A673 (cell line): ENCODE data around the gene LAS1L. TPM values are rescaled to one million over a fixed set of nuclear protein-coding genes. Genes with fewer than 3 reads are reported as not detected.

Experiments
- BruUV-seq: library from RNA; stranded (reverse); fragments of 400-500 nt; replicated peaks from 2 replicates; lab custom pipeline; 2021; lab: Mats Ljungman, UMichigan
- CTCF ChIA-PET: fragments of 300-600 bp; sonication (Branson Sonifier 250); formaldehyde crosslinking; loops from one replicate; lab custom pipeline; 2022; ENCODE audit warnings: antibody characterized with exemption; lab: Charles Lee
- POLR2A ChIA-PET: fragments of 300-600 bp; sonication (Branson Sonifier 250); formaldehyde crosslinking; loops from one replicate; lab custom pipeline; 2022; ENCODE audit warnings: antibody characterized with exemption; ENCODE audit not compliant: low non-redundant PET; lab: Charles Lee
- DNase-seq: peaks from one replicate; pipeline ENCODE4 v3.0.0-alpha.2; 2015; ENCODE audit warnings: low spot score
- H3K27ac ChIP-seq: fragments of 200-600 bp; sonication (generic); 2 replicates; pipeline ENCODE4 v1.5.1; 2016; ENCODE audit warnings: mixed run types, low read depth, mild to moderate bottlenecking, mixed read lengths, antibody characterized with exemption, low read length; ENCODE audit not compliant: poor library complexity, severe bottlenecking
- H3K27me3 ChIP-seq: fragments of 200-600 bp; sonication (generic); replicated peaks from 2 replicates; pipeline ENCODE4 v1.6.1; 2017; ENCODE audit warnings: mixed run types, low read depth, mild to moderate bottlenecking, mixed read lengths, antibody characterized with exemption, low read length; ENCODE audit not compliant: insufficient read depth, poor library complexity
- H3K36me3 ChIP-seq: fragments of 200-600 bp; sonication (generic); 2 replicates; pipeline ENCODE4 v1.6.1; 2016; ENCODE audit warnings: mixed run types, mild to moderate bottlenecking, mixed read lengths, antibody characterized with exemption, low read length; ENCODE audit not compliant: insufficient read depth, poor library complexity, severe bottlenecking
- H3K4me1 ChIP-seq: fragments of 200-600 bp; sonication (generic); 2 replicates; pipeline ENCODE4 v1.6.1; 2017; ENCODE audit warnings: mixed run types, mild to moderate bottlenecking, mixed read lengths, antibody characterized with exemption, low read length; ENCODE audit not compliant: insufficient read depth, poor library complexity, severe bottlenecking
- H3K4me3 ChIP-seq: fragments of 200-600 bp; sonication (generic); 2 replicates; pipeline ENCODE4 v1.5.1; 2016; ENCODE audit warnings: low read depth, mixed run types, mild to moderate bottlenecking, mixed read lengths, low read length; ENCODE audit not compliant: poor library complexity, severe bottlenecking
- H3K9me3 ChIP-seq: fragments of 200-600 bp; sonication (generic); 2 replicates; pipeline ENCODE4 v1.6.1; 2016; ENCODE audit warnings: mixed run types, low read depth, mild to moderate bottlenecking, mixed read lengths, antibody characterized with exemption, low read length; ENCODE audit not compliant: poor library complexity, severe bottlenecking
- EZH2 ChIP-seq: fragments of 200-600 bp; sonication (generic); IDR thresholded peaks from 2 replicates; pipeline ENCODE4 v1.6.1; 2017; ENCODE audit warnings: borderline replicate concordance, low read depth, mild to moderate bottlenecking, mixed read lengths, antibody characterized with exemption, low read length; ENCODE audit not compliant: poor library complexity, severe bottlenecking
- intact Hi-C: fragments of 100-400 bp; cut with micrococcal nuclease; formaldehyde crosslinking; loops from one replicate; pipeline ENCODE4 v1.10.0; 2022; ENCODE audit not compliant: unreplicated experiment
- total RNA-seq: library from RNA; stranded (reverse); gene quantifications from 2 replicates; pipeline ENCODE4 v1.2.3, GENCODE V29; 2021
- TF ChIP-seq, protein P1 (sequence below): fragments of 300-800, 200-600 bp; sonication (generic); conservative IDR thresholded peaks from 2 replicates; pipeline ENCODE4 v1.5.1; 2017; ENCODE audit warnings: low read depth, mild to moderate bottlenecking, antibody characterized with exemption, low read length, moderate library complexity, mixed read lengths

LAS1L gene
- total RNA-seq, 1 experiment from 2014 or later: 66.9 TPM

GRCh38 chrX:65508851-65509250 is 25.7 kb downstream of the LAS1L start:
- CTCF ChIA-PET: no interaction called here
- H3K36me3 ChIP-seq: peaks cover 2% of the 10 kb centered on the region
- no TSS peak for BruUV-seq
- no peak overlapping the region for H3K4me3 ChIP-seq
- no peak for DNase-seq
- no peaks in the 10 kb centered on the region for H3K4me1 ChIP-seq
- H3K9me3 ChIP-seq: no peaks in the 10 kb centered on the region
- POLR2A ChIA-PET: no interaction called here
- no peak overlapping the region for H3K27ac ChIP-seq
- intact Hi-C loops: no loop called here
- no peaks in the 10 kb centered on the region for H3K27me3 ChIP-seq
- no peak for TF ChIP-seq EZH2
- TF ChIP-seq, protein P1, sequence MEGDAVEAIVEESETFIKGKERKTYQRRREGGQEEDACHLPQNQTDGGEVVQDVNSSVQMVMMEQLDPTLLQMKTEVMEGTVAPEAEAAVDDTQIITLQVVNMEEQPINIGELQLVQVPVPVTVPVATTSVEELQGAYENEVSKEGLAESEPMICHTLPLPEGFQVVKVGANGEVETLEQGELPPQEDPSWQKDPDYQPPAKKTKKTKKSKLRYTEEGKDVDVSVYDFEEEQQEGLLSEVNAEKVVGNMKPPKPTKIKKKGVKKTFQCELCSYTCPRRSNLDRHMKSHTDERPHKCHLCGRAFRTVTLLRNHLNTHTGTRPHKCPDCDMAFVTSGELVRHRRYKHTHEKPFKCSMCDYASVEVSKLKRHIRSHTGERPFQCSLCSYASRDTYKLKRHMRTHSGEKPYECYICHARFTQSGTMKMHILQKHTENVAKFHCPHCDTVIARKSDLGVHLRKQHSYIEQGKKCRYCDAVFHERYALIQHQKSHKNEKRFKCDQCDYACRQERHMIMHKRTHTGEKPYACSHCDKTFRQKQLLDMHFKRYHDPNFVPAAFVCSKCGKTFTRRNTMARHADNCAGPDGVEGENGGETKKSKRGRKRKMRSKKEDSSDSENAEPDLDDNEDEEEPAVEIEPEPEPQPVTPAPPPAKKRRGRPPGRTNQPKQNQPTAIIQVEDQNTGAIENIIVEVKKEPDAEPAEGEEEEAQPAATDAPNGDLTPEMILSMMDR: no peak

- Histone ChIP-seq H3K4me1 (no peaks in the 10 kb centered on the region), H3K4me3 (no peak overlapping the region), H3K9me3 (no peaks in the 10 kb centered on the region), H3K27ac (no peak overlapping the region), H3K36me3 (no peaks in the 10 kb centered on the region), H3K27me3 (no peaks in the 10 kb centered on the region)
- no peak for DNase-seq
- intact Hi-C loops: no loop called here
- CTCF ChIA-PET: no interaction called here
- POLR2A ChIA-PET: no interaction called here
- TF ChIP-seq, protein P1: no peak
- no peak for TF ChIP-seq EZH2
- no TSS peak for BruUV-seq
These were observed 32.0 kb downstream of the LAS1L start for GRCh38 chrX:65502618-65503017.

DNA sequence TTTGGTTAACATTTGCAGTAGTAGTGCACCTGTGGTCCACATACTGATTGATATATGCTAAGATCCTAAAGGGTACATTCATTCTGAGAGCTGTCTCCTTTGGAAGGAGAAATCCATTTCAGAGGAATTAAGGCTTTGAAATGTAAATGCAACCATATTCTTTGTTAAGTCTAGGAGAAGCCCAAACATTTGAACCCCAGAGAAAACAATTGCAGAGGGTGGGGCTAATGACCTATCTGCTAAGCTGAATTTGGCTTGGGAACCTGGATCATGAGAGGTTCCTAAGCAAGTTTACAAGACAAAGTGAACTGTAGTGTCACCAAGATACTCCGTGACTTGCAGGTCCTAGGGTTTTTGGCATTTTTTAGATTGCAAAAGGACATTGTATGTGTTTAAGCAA is 41.2 kb downstream of the LAS1L start:
- CTCF ChIA-PET: no interaction called here
- no peak for DNase-seq
- H3K4me3 ChIP-seq: no peak overlapping the region
- no peak for TF ChIP-seq EZH2
- TF ChIP-seq, protein P1: no peak
- no TSS peak for BruUV-seq
- H3K36me3 ChIP-seq: no peaks in the 10 kb centered on the region
- POLR2A ChIA-PET: no interaction called here
- H3K4me1 ChIP-seq: no peaks in the 10 kb centered on the region
- H3K9me3 ChIP-seq: no peaks in the 10 kb centered on the region
- no peak overlapping the region for H3K27ac ChIP-seq
- intact Hi-C loops: no loop called here
- no peaks in the 10 kb centered on the region for H3K27me3 ChIP-seq
